Mesendoderm (in vitro differentiated cells): ENCODE results near the gene CYTH1. TPM values are rescaled to one million over a fixed set of nuclear protein-coding genes. Genes with fewer than 3 reads are reported as not detected.

Experiments used
- DNase-seq: peaks from one replicate; pipeline ENCODE4 v3.0.0; 2013
- H2AK5ac ChIP-seq: 2 replicates; pipeline ENCODE4 v1.6.1; 2013; ENCODE audit warnings: low read length, inconsistent platforms
- H2BK120ac ChIP-seq: 2 replicates; pipeline ENCODE4 v1.6.1; 2013; ENCODE audit warnings: low read depth, mild to moderate bottlenecking, low read length, moderate library complexity, mixed read lengths
- H2BK15ac ChIP-seq: replicated peaks from 2 replicates; pipeline ENCODE4 v1.6.1; 2013; ENCODE audit warnings: low read depth, mild to moderate bottlenecking, moderate library complexity
- H2BK5ac ChIP-seq: 2 replicates; pipeline ENCODE4 v1.6.1; 2013; ENCODE audit warnings: low read length, inconsistent platforms
- H3K18ac ChIP-seq: 2 replicates; pipeline ENCODE4 v1.6.1; 2013; ENCODE audit warnings: mild to moderate bottlenecking, low read length, mixed read lengths
- H3K23ac ChIP-seq: one replicate; pipeline ENCODE4 v1.6.1; 2013; ENCODE audit warnings: low read length
- H3K27ac ChIP-seq: 2 replicates; pipeline ENCODE4 v1.5.1; 2013; ENCODE audit warnings: low read depth, mild to moderate bottlenecking, inconsistent platforms, low read length, moderate library complexity
- H3K27me3 ChIP-seq: 2 replicates; pipeline ENCODE4 v1.6.1; 2013; ENCODE audit warnings: low read length, control low read depth, mild to moderate bottlenecking, inconsistent platforms; ENCODE audit not compliant: insufficient read depth, poor library complexity
- H3K36me3 ChIP-seq: 2 replicates; pipeline ENCODE4 v1.6.1; 2013; ENCODE audit warnings: low read length, inconsistent platforms; ENCODE audit not compliant: control insufficient read depth, insufficient read depth
- H3K4ac ChIP-seq: one replicate; pipeline ENCODE4 v1.6.1; 2013; ENCODE audit warnings: low read depth, mild to moderate bottlenecking, low read length, moderate library complexity
- H3K4me1 ChIP-seq: 2 replicates; pipeline ENCODE4 v1.6.1; 2013; ENCODE audit warnings: low read depth, low read length, inconsistent platforms; ENCODE audit not compliant: control insufficient read depth
- H3K4me2 ChIP-seq: 2 replicates; pipeline ENCODE4 v1.6.1; 2013; ENCODE audit warnings: low read length
- H3K4me3 ChIP-seq: 2 replicates; pipeline ENCODE4 v1.5.1; 2013; ENCODE audit warnings: mild to moderate bottlenecking, low read length
- H3K56ac ChIP-seq: one replicate; pipeline ENCODE4 v1.6.1; 2013; ENCODE audit warnings: low read length
- H3K79me1 ChIP-seq: 2 replicates; pipeline ENCODE4 v1.6.1; 2013; ENCODE audit warnings: low read length, inconsistent platforms
- H3K79me2 ChIP-seq: 2 replicates; pipeline ENCODE4 v1.6.1; 2013; ENCODE audit warnings: mild to moderate bottlenecking, low read length; ENCODE audit not compliant: control insufficient read depth, insufficient read depth
- H3K9ac ChIP-seq: 2 replicates; pipeline ENCODE4 v1.6.1; 2013; ENCODE audit warnings: low read length, inconsistent platforms
- H4K5ac ChIP-seq: one replicate; pipeline ENCODE4 v1.6.1; 2013; ENCODE audit warnings: low read length
- H4K8ac ChIP-seq: one replicate; pipeline ENCODE4 v1.6.1; 2013; ENCODE audit warnings: low read depth, mild to moderate bottlenecking, control low read depth, low read length, moderate library complexity
- WGBS: extraction: QIAGEN DNeasy Blood & Tissue Kit; methylation state at CpG from one replicate; pipeline ENCODE4 v1.1.7; 2013; ENCODE audit warnings: low lambda C conversion rate, missing lambda C conversion rate; ENCODE audit not compliant: insufficient coverage; ENCODE audit errors: extremely low coverage; 5-methylcytosine and 5-hydroxymethylcytosine counted together
- small RNA-seq: library from polyadenylated mRNA; stranded (forward); fragments of <200 nt; extraction: miRNeasy Mini kit (QIAGEN cat#:217004); gene quantifications from one replicate; pipeline ENCODE3, GENCODE V24; 2013; ENCODE audit not compliant: insufficient read depth

Gene CYTH1

GRCh38 chr17:78628547-78629435, 153.3 kb downstream of the CYTH1 start:
- Histone ChIP-seq H3K4me3 (no peak overlapping the region), H3K79me1 (no peaks in the 10 kb centered on the region), H2BK120ac (no peak overlapping the region), H4K5ac (no peak overlapping the region), H3K4ac (no peak overlapping the region), H3K9ac (no peak overlapping the region), H2BK15ac (no peak overlapping the region), H4K8ac (no peak overlapping the region), H3K27ac (no peak overlapping the region), H3K79me2 (no peaks in the 10 kb centered on the region), H3K56ac (no peak overlapping the region), H3K27me3 (no peaks in the 10 kb centered on the region), H2AK5ac (no peak overlapping the region), H3K4me2 (no peak overlapping the region), H3K36me3 (no peaks in the 10 kb centered on the region), H3K18ac (no peak overlapping the region), H3K4me1 (no peaks in the 10 kb centered on the region), H3K23ac (no peak overlapping the region), H2BK5ac (no peak overlapping the region)
- WGBS = no CpG with 5 or more reads among the region's 30 CpGs
- DNase-seq = no peak

GRCh38 chr17:78624324-78625151, 157.5 kb downstream of the CYTH1 start:
- Histone ChIP-seq H3K9ac (no peak overlapping the region), H3K79me1 (no peaks in the 10 kb centered on the region), H3K18ac (no peak overlapping the region), H3K56ac (no peak overlapping the region), H3K4me2 (no peak overlapping the region), H2AK5ac (no peak overlapping the region), H3K27me3 (no peaks in the 10 kb centered on the region), H3K4ac (no peak overlapping the region), H3K4me1 (no peaks in the 10 kb centered on the region), H4K8ac (no peak overlapping the region), H3K27ac (no peak overlapping the region), H3K36me3 (no peaks in the 10 kb centered on the region), H3K4me3 (no peak overlapping the region), H2BK120ac (no peak overlapping the region), H2BK5ac (no peak overlapping the region), H2BK15ac (no peak overlapping the region), H3K23ac (no peak overlapping the region), H3K79me2 (no peaks in the 10 kb centered on the region), H4K5ac (no peak overlapping the region)
- whole genome bisulfite sequencing = no CpG with 5 or more reads among the region's 14 CpGs
- no peak for DNase-seq

Small RNA genes within 50 kb of the gene (small RNA-seq; reads per million reads assigned to genes)
- not detected for gene RNU6-638P
